ENCODE results near the gene IGFBP4.
A peak's percentile ranks its signal among the peaks of the same experiment; 100 is the strongest.

The IGFBP4 gene

GRCh38 chr17:40460604-40460967, 17.3 kb downstream of the IGFBP4 start:
- no peak overlapping the region for H3K14ac ChIP-seq (ENCODE audit: low read length)
- no peaks in the 10 kb centered on the region for H3K4me1 ChIP-seq (ENCODE audit: control insufficient read depth in 1 of 2, insufficient read depth in 2 of 2, low read length in 2 of 2)
- H3K18ac ChIP-seq (ENCODE audit: low read length) = no peak overlapping the region
- H4K8ac ChIP-seq (ENCODE audit: low read depth, low read length) = no peak overlapping the region
- H3K4me3 ChIP-seq (ENCODE audit: low read depth, low read length) = no peak overlapping the region
- no peaks in the 10 kb centered on the region for H3K79me1 ChIP-seq (ENCODE audit: low read length)
- H2BK120ac ChIP-seq (ENCODE audit: insufficient read depth, low read length, poor library complexity) = no peak overlapping the region
- no peak overlapping the region for H4K91ac ChIP-seq (ENCODE audit: low read depth, low read length)
- H3K9me3 ChIP-seq (ENCODE audit: insufficient read depth, low read depth, low read length) = peaks cover 3% of the 10 kb centered on the region
- no peak overlapping the region for H3K27ac ChIP-seq (ENCODE audit: low read depth, low read length)
- no peaks in the 10 kb centered on the region for H3K79me2 ChIP-seq (ENCODE audit: control insufficient read depth, insufficient read depth, low read length, poor library complexity)
- H3K9ac ChIP-seq (ENCODE audit: low read length) = no peak overlapping the region
- peaks cover 6 to 10% of the 10 kb centered on the region in 2 experiments for H3K36me3 ChIP-seq (ENCODE audit: control insufficient read depth in 1 of 2, insufficient read depth in 2 of 2, low read length in 2 of 2)
- no peak overlapping the region for H2BK12ac ChIP-seq (ENCODE audit: low read length)
- H3K27me3 ChIP-seq (ENCODE audit: insufficient read depth, low read length) = no peaks in the 10 kb centered on the region
- no peak overlapping the region for H3K4me2 ChIP-seq (ENCODE audit: low read length)
- H2BK5ac ChIP-seq (ENCODE audit: low read depth, low read length, poor library complexity) = no peak overlapping the region
- H3K23ac ChIP-seq (ENCODE audit: low read length) = no peak overlapping the region
- DNase-seq = no peak
- no peak overlapping the region for H3K4ac ChIP-seq (ENCODE audit: low read depth, low read length)
- H4K12ac ChIP-seq (ENCODE audit: low read depth, low read length) = no peak overlapping the region
- H2AFZ ChIP-seq (ENCODE audit: insufficient read depth, low read length, poor library complexity) = no peak overlapping the region
- WGBS (ENCODE audit: extremely low coverage, insufficient coverage, insufficient read length) = no CpG with 5 or more reads among the region's 3 CpGs
- no peak overlapping the region for H2AK5ac ChIP-seq (ENCODE audit: low read length)

DNA sequence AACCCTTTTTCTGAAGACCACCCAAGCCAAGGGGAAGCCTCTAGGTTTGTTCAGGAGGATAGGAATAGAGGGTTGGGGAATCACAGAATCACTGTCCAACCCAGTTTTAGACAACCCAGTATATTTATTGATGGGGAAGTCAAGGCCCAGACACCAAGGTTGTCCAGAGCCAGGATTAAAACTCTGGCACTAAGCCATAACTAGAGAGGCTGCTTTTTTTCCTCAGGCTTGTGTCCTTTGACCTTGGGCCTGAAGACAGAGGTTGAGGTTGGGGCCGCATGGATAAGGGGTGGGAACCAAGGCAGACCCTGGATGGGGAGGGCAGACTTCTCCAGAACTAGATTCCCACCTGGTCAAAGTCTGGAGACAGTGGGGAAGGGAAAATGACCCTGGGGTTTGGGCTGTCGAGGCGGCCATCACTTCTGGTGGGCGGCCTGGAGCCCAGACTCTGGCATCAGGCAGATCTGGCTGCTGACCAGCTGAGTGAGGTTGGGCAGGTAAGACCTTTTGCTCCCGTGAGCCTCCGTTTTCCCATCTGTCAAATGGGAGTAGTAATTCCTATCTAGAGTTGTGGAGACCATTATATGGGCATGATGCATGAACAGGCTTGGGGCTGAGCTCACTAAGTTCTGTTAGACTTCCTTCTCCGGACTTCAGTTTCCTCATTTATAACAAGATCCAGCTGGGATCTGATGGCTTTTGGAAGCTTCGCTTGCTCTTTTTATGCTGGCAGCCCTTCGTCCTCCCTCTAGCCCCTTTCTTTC, 17.9 kb downstream of the IGFBP4 start:
- H2AK5ac ChIP-seq (ENCODE audit: low read length) = no peak overlapping the region
- H3K9me3 ChIP-seq (ENCODE audit: insufficient read depth, low read depth, low read length) = peaks cover 3% of the 10 kb centered on the region
- H3K27ac ChIP-seq (ENCODE audit: low read depth, low read length) = no peak overlapping the region
- no peak overlapping the region for H3K9ac ChIP-seq (ENCODE audit: low read length)
- no peak overlapping the region for H3K4me3 ChIP-seq (ENCODE audit: low read depth, low read length)
- H3K4me1 ChIP-seq (ENCODE audit: control insufficient read depth in 1 of 2, insufficient read depth in 2 of 2, low read length in 2 of 2) = no peaks in the 10 kb centered on the region
- no peak overlapping the region for H2BK120ac ChIP-seq (ENCODE audit: insufficient read depth, low read length, poor library complexity)
- no peak overlapping the region for H2BK5ac ChIP-seq (ENCODE audit: low read depth, low read length, poor library complexity)
- no peak overlapping the region for H4K8ac ChIP-seq (ENCODE audit: low read depth, low read length)
- H3K4me2 ChIP-seq (ENCODE audit: low read length) = no peak overlapping the region
- H3K18ac ChIP-seq (ENCODE audit: low read length) = no peak overlapping the region
- no peaks in the 10 kb centered on the region for H3K79me2 ChIP-seq (ENCODE audit: control insufficient read depth, insufficient read depth, low read length, poor library complexity)
- H3K36me3 ChIP-seq (ENCODE audit: control insufficient read depth in 1 of 2, insufficient read depth in 2 of 2, low read length in 2 of 2) = peaks cover 6 to 9% of the 10 kb centered on the region in 2 experiments
- no peak for DNase-seq
- H3K79me1 ChIP-seq (ENCODE audit: low read length) = no peaks in the 10 kb centered on the region
- no peak overlapping the region for H3K23ac ChIP-seq (ENCODE audit: low read length)
- no CpG with 5 or more reads among the region's 9 CpGs for WGBS (ENCODE audit: extremely low coverage, insufficient coverage, insufficient read length)
- H2AFZ ChIP-seq (ENCODE audit: insufficient read depth, low read length, poor library complexity) = no peak overlapping the region
- no peak overlapping the region for H4K12ac ChIP-seq (ENCODE audit: low read depth, low read length)
- H3K27me3 ChIP-seq (ENCODE audit: insufficient read depth, low read length) = no peaks in the 10 kb centered on the region
- no peak overlapping the region for H2BK12ac ChIP-seq (ENCODE audit: low read length)
- no peak overlapping the region for H3K14ac ChIP-seq (ENCODE audit: low read length)
- no peak overlapping the region for H3K4ac ChIP-seq (ENCODE audit: low read depth, low read length)
- H4K91ac ChIP-seq (ENCODE audit: low read depth, low read length) = no peak overlapping the region

GRCh38 chr17:40461732-40462342, 18.6 kb downstream of the IGFBP4 start:
- Histone ChIP-seq H3K27me3 (ENCODE audit: insufficient read depth, low read length) (no peaks in the 10 kb centered on the region), H3K4ac (ENCODE audit: low read depth, low read length) (no peak overlapping the region), H3K4me3 (ENCODE audit: low read depth, low read length) (no peak overlapping the region), H4K12ac (ENCODE audit: low read depth, low read length) (no peak overlapping the region), H4K8ac (ENCODE audit: low read depth, low read length) (no peak overlapping the region), H4K91ac (ENCODE audit: low read depth, low read length) (no peak overlapping the region), H3K4me2 (ENCODE audit: low read length) (no peak overlapping the region), H3K23ac (ENCODE audit: low read length) (no peak overlapping the region), H3K79me1 (ENCODE audit: low read length) (no peaks in the 10 kb centered on the region), H3K36me3 (ENCODE audit: control insufficient read depth in 1 of 2, insufficient read depth in 2 of 2, low read length in 2 of 2) (peaks cover 0 to 5% of the 10 kb centered on the region in 2 experiments), H2BK5ac (ENCODE audit: low read depth, low read length, poor library complexity) (no peak overlapping the region), H3K79me2 (ENCODE audit: control insufficient read depth, insufficient read depth, low read length, poor library complexity) (no peaks in the 10 kb centered on the region), H3K18ac (ENCODE audit: low read length) (no peak overlapping the region), H3K9me3 (ENCODE audit: insufficient read depth, low read depth, low read length) (no peaks in the 10 kb centered on the region), H3K14ac (ENCODE audit: low read length) (no peak overlapping the region), H3K9ac (ENCODE audit: low read length) (no peak overlapping the region), H3K27ac (ENCODE audit: low read depth, low read length) (no peak overlapping the region), H2AFZ (ENCODE audit: insufficient read depth, low read length, poor library complexity) (peak overlapping the region; percentile 28), H2AK5ac (ENCODE audit: low read length) (no peak overlapping the region), H2BK12ac (ENCODE audit: low read length) (no peak overlapping the region), H3K4me1 (ENCODE audit: control insufficient read depth in 1 of 2, insufficient read depth in 2 of 2, low read length in 2 of 2) (no peaks in the 10 kb centered on the region), H2BK120ac (ENCODE audit: insufficient read depth, low read length, poor library complexity) (no peak overlapping the region)
- DNase-seq = no peak
- WGBS (ENCODE audit: extremely low coverage, insufficient coverage, insufficient read length) = no CpG with 5 or more reads among the region's 12 CpGs

- DNase-seq = no peak
- no peak overlapping the region for H2BK120ac ChIP-seq (ENCODE audit: insufficient read depth, low read length, poor library complexity)
- H3K4me3 ChIP-seq (ENCODE audit: low read depth, low read length) = no peak overlapping the region
- no peak overlapping the region for H2BK5ac ChIP-seq (ENCODE audit: low read depth, low read length, poor library complexity)
- WGBS (ENCODE audit: extremely low coverage, insufficient coverage, insufficient read length) = no CpG with 5 or more reads among the region's 9 CpGs
- H3K9ac ChIP-seq (ENCODE audit: low read length) = no peak overlapping the region
- no peak overlapping the region for H4K12ac ChIP-seq (ENCODE audit: low read depth, low read length)
- no peaks in the 10 kb centered on the region for H3K9me3 ChIP-seq (ENCODE audit: insufficient read depth, low read depth, low read length)
- H3K27me3 ChIP-seq (ENCODE audit: insufficient read depth, low read length) = no peaks in the 10 kb centered on the region
- H3K4me1 ChIP-seq (ENCODE audit: control insufficient read depth in 1 of 2, insufficient read depth in 2 of 2, low read length in 2 of 2) = no peaks in the 10 kb centered on the region
- H3K27ac ChIP-seq (ENCODE audit: low read depth, low read length) = no peak overlapping the region
- H3K79me2 ChIP-seq (ENCODE audit: control insufficient read depth, insufficient read depth, low read length, poor library complexity) = no peaks in the 10 kb centered on the region
- no peak overlapping the region for H4K91ac ChIP-seq (ENCODE audit: low read depth, low read length)
- H4K8ac ChIP-seq (ENCODE audit: low read depth, low read length) = no peak overlapping the region
- no peak overlapping the region for H2BK12ac ChIP-seq (ENCODE audit: low read length)
- no peak overlapping the region for H3K4me2 ChIP-seq (ENCODE audit: low read length)
- no peak overlapping the region for H3K18ac ChIP-seq (ENCODE audit: low read length)
- H3K14ac ChIP-seq (ENCODE audit: low read length) = no peak overlapping the region
- H3K79me1 ChIP-seq (ENCODE audit: low read length) = no peaks in the 10 kb centered on the region
- H3K23ac ChIP-seq (ENCODE audit: low read length) = no peak overlapping the region
- no peaks in the 10 kb centered on the region for H3K36me3 ChIP-seq (ENCODE audit: control insufficient read depth in 1 of 2, insufficient read depth in 2 of 2, low read length in 2 of 2)
- H3K4ac ChIP-seq (ENCODE audit: low read depth, low read length) = no peak overlapping the region
- H2AK5ac ChIP-seq (ENCODE audit: low read length) = no peak overlapping the region
- H2AFZ ChIP-seq (ENCODE audit: insufficient read depth, low read length, poor library complexity) = peak overlapping the region; percentile 28
Measured at GRCh38 chr17:40462343-40463121, 19.3 kb downstream of the IGFBP4 start.
